Neural crest cell (in vitro differentiated cells): Measurements from ENCODE around the gene MRPL36. TPM values are rescaled to one million over a fixed set of nuclear protein-coding genes. Genes with fewer than 3 reads are reported as not detected.
A peak's percentile ranks its signal among the peaks of the same experiment; 100 is the strongest.

Experiments
- DNase-seq: peaks from one replicate; pipeline ENCODE4 v3.0.0; 2021; ENCODE audit warnings: low read depth, mixed read lengths, low spot score
- H3K27ac Mint-ChIP-seq: one replicate; pipeline ENCODE4 v1.8.0; 2021; ENCODE audit warnings: mild to moderate bottlenecking, mixed read lengths; ENCODE audit not compliant: unreplicated experiment
- H3K27me3 Mint-ChIP-seq: 2 replicates; pipeline ENCODE4 v1.8.0; 2021; ENCODE audit warnings: low read depth, mild to moderate bottlenecking, mixed read lengths
- H3K36me3 Mint-ChIP-seq: 2 replicates; pipeline ENCODE4 v1.8.0; 2021; ENCODE audit warnings: low read depth, mild to moderate bottlenecking, mixed read lengths
- H3K4me1 Mint-ChIP-seq: 2 replicates; pipeline ENCODE4 v1.8.0; 2021; ENCODE audit warnings: mixed read lengths
- H3K4me3 Mint-ChIP-seq: one replicate; pipeline ENCODE4 v1.8.0; 2021; ENCODE audit warnings: mild to moderate bottlenecking, mixed read lengths
- H3K9me3 Mint-ChIP-seq: 2 replicates; pipeline ENCODE4 v1.8.0; 2021; ENCODE audit warnings: mixed read lengths
- CTCF ChIP-seq: fragments of 200-600 bp; sonication (generic); conservative IDR thresholded peaks from 2 replicates; pipeline ENCODE4 v1.5.0; 2021; ENCODE audit warnings: antibody characterized with exemption, mild to moderate bottlenecking
- total RNA-seq: library from RNA; stranded (reverse); gene quantifications from 2 replicates; pipeline ENCODE4 v1.2.1, GENCODE V29; 2021

The MRPL36 gene
- total RNA-seq, 1 donor from 2014 or later: 50.8 TPM

- H3K4me1 Mint-ChIP-seq: peaks cover 23% of the 10 kb centered on the region
- H3K36me3 Mint-ChIP-seq: peaks cover 10% of the 10 kb centered on the region
- peak overlapping the region; percentile 47 for H3K4me3 Mint-ChIP-seq
- no peaks in the 10 kb centered on the region for H3K9me3 Mint-ChIP-seq
- H3K27me3 Mint-ChIP-seq: no peaks in the 10 kb centered on the region
- TF ChIP-seq CTCF: no peak
- no peak overlapping the region for H3K27ac Mint-ChIP-seq
- DNase-seq: no peak
Observed at GRCh38 chr5:1796371-1797102, 3.1 kb downstream of the MRPL36 start.

- no peak for TF ChIP-seq CTCF
- Mint-ChIP-seq H3K4me3 (no peak overlapping the region), H3K27ac (no peak overlapping the region), H3K9me3 (no peaks in the 10 kb centered on the region), H3K27me3 (no peaks in the 10 kb centered on the region), H3K36me3 (peaks cover 10% of the 10 kb centered on the region), H3K4me1 (peaks cover 21% of the 10 kb centered on the region)
- no peak for DNase-seq
Observed at GRCh38 chr5:1795931-1796330, 3.7 kb downstream of the MRPL36 start.

DNA sequence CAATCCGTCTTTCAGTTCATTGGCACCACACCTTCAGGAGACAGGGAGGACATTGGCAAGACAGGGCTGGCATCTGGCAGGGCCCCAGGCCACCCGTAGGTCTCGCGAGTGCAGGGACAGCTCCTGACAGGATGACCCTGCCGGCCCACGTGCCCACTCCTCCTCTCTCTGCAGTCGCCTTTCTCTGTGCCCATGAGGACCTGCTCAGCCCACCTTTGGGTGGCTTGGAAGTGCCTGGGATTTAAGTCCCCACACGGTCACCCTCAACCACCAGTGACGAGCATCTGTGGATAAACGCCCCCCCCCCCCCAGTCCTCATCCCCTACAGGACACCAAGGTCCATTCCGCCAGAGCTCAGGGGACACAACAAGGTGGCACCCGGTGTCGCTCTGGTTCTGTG lies 4.1 kb downstream of the MRPL36 start:
- no peak for TF ChIP-seq CTCF
- no peak for DNase-seq
- Mint-ChIP-seq H3K4me3 (peak overlapping the region; percentile 36), H3K4me1 (peaks cover 19% of the 10 kb centered on the region), H3K27ac (no peak overlapping the region), H3K36me3 (peaks cover 10% of the 10 kb centered on the region), H3K9me3 (no peaks in the 10 kb centered on the region), H3K27me3 (no peaks in the 10 kb centered on the region)

DNA sequence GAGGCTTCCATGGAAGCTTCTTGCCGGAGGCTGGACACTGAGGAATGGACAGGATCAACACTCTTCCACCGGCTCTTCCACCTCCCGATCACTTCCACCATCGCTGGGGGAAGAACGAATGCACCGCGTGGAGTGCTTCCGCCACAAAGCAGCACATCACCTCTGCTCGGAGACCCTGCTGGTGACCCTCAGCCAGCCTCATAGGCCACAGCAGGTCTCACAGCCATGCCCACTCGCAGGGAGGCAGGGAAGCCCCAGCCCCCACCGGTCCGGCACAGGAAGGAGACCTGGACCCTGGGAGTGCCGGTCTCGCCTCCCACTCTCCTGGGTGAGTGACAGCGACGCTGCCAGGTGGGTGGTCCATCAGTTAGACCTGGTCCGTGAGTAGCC lies 4.7 kb downstream of the MRPL36 start:
- TF ChIP-seq CTCF: no peak
- H3K27me3 Mint-ChIP-seq: no peaks in the 10 kb centered on the region
- no peak overlapping the region for H3K27ac Mint-ChIP-seq
- H3K9me3 Mint-ChIP-seq: no peaks in the 10 kb centered on the region
- DNase-seq: no peak
- peaks cover 10% of the 10 kb centered on the region for H3K36me3 Mint-ChIP-seq
- peaks cover 19% of the 10 kb centered on the region for H3K4me1 Mint-ChIP-seq
- peak overlapping the region; percentile 36 for H3K4me3 Mint-ChIP-seq

DNA sequence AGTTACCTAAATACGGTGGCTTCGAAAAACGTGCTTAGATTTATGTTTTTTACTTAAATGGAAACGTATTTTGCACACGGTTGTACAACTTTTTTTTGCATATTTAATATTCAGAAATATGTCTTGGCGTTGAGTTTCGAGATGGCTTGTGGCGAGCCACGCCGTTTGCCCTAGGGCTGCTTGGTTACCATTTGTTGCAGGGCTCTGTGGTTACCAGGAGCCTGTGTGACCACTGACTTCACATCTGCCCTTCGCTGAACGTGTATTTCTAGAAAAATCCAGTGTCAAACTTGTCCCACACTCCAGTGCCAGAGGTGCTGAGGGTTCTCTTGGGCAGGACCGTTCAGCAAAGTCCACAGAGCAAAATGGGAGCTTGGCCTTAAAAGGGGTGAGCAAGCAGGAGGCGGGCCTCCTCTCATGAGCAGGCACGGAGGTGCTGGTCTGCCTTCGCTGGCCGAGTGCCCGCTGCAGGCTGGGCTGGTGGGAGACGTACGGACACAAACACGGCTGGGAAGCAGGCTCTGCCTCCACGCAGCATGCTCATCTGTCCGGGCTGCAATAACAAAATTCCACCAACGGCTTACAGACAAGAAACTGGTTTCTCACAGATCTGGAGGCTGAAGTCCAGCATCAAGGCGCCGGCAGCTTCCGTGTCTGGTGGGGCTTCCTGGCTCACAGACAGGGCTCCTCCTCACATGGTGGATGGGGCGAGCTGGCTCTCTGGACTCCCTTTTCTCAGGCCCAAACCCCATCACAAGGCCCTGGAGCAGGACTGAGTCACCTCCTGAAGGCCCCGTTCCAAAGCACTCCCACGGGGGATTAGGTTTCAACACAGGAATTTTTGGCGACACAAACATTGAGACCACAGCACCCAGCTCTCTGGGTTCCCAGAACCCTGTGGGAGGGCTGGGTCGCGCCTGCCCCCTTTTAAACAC lies 5.4 kb downstream of the MRPL36 start:
- no peaks in the 10 kb centered on the region for H3K9me3 Mint-ChIP-seq
- no peak for TF ChIP-seq CTCF
- peaks cover 10% of the 10 kb centered on the region for H3K36me3 Mint-ChIP-seq
- no peak overlapping the region for H3K4me3 Mint-ChIP-seq
- H3K4me1 Mint-ChIP-seq: peaks cover 22% of the 10 kb centered on the region
- H3K27me3 Mint-ChIP-seq: no peaks in the 10 kb centered on the region
- no peak overlapping the region for H3K27ac Mint-ChIP-seq
- no peak for DNase-seq
